Bronchial epithelial cell (primary cell): ENCODE measurements around the gene TNFRSF1A. TPM values are rescaled to one million over a fixed set of nuclear protein-coding genes. Genes with fewer than 3 reads are reported as not detected.
A peak's percentile ranks its signal among the peaks of the same experiment; 100 is the strongest.

Experiments used
- DNase-seq: peaks from one replicate; pipeline ENCODE4 v3.0.0-alpha.2; 2010; ENCODE audit warnings: low read depth
- FAIRE-seq: peaks from 2 replicates; lab custom pipeline; 2011; peaks lifted over from hg19 to GRCh38; lab: Jason Lieb, UNC
- H3K27me3 ChIP-seq: 2 replicates; pipeline ENCODE4 v1.5.1; 2011; ENCODE audit warnings: low read length; ENCODE audit not compliant: control insufficient read depth, insufficient read depth
- H3K36me3 ChIP-seq: 2 replicates; pipeline ENCODE4 v1.5.1; 2011; ENCODE audit warnings: low read length; ENCODE audit not compliant: control insufficient read depth, insufficient read depth
- H3K4me3 ChIP-seq: 2 replicates; pipeline ENCODE4 v1.5.1; 2011; ENCODE audit warnings: mild to moderate bottlenecking, low read depth, low read length, control low read depth
- CTCF ChIP-seq: IDR thresholded peaks from 2 replicates; pipeline ENCODE4 v1.5.1; 2011; ENCODE audit warnings: mild to moderate bottlenecking, moderate library complexity, low read length, control low read depth, inconsistent platforms; ENCODE audit not compliant: insufficient read depth, severe bottlenecking
- total RNA-seq: library from RNA; depleted of rRNA; stranded (reverse); fragments of >200 nt; gene quantifications from 2 replicates; pipeline ENCODE4 v1.2.1, GENCODE V29; 2014

Gene TNFRSF1A
- total RNA-seq, 1 donor from 2014 or later, result 26.9 TPM

GRCh38 chr12:6337958-6338433 is 3.9 kb downstream of the TNFRSF1A start:
- no peak overlapping the region for H3K4me3 ChIP-seq

DNA sequence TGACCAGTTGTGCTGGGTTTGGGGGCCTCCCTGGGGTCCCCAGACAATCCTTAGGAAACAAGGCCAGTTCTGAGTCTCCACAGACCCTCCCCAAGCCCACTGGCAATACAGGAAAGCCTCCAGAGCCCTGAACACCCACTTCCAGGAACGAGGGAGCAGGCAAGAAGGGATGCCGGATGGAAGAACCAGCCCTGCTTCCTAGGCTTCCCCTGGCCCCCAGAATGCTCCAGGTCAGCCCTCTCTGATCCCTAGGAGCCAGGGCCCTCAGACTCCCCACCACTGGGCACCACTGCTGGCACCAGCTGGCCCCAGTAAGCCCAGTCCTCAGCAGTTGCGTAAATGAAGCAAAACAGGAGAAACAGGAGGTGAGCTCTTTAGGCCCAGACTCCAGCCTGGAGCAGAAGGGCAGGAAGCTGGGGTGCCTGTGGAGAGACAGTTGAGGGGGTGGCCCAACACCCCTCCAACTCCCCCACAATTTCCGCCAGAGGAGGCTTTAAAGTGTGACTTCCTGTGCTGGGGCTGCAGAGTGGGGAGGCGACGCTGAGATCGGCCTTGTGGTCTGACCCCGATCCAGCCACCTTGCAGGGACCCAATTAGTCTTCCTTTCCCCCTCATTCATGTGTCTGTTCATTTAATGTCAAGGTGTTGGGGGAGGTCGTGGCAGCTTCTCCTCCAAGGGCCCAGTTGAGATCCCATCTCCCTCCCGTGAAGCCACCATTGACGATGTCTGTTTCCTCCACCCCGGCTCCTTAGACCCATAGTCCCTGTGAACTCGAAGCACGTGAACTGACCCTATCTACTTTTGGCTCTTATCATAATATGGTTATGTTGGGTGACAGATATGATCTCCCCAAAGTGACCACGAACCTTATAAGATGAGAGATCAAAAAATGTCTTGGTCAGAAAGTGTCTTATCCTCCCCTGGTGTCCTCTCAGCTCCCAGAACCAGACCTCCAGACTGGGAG is 4.7 kb downstream of the TNFRSF1A start:
- no peak for TF ChIP-seq CTCF
- no peak for FAIRE-seq
- Histone ChIP-seq H3K27me3 (no peaks in the 10 kb centered on the region), H3K4me3 (peak overlapping the region; percentile 11), H3K36me3 (peaks cover 15% of the 10 kb centered on the region)
- no peak for DNase-seq

More at GRCh38 chr12:6337958-6338433, 3.9 kb downstream of the TNFRSF1A start:
- DNase-seq (no peak), FAIRE-seq (no peak)
- TF ChIP-seq CTCF, result no peak
- Histone ChIP-seq H3K27me3 (no peaks in the 10 kb centered on the region), H3K36me3 (peaks cover 13% of the 10 kb centered on the region)

- FAIRE-seq (peak; percentile 93), DNase-seq (peak; percentile 99)
- Histone ChIP-seq H3K36me3 (peaks cover 20% of the 10 kb centered on the region), H3K27me3 (no peaks in the 10 kb centered on the region), H3K4me3 (peak overlapping the region; percentile 27)
- TF ChIP-seq CTCF, result no peak
Observed at GRCh38 chr12:6336079-6336888, 5.6 kb downstream of the TNFRSF1A start.

GRCh38 chr12:6335451-6336078 is 6.3 kb downstream of the TNFRSF1A start:
- Histone ChIP-seq H3K4me3 (peak overlapping the region; percentile 27), H3K27me3 (no peaks in the 10 kb centered on the region), H3K36me3 (peaks cover 27% of the 10 kb centered on the region)
- peak; percentile 77 for TF ChIP-seq CTCF
- no peak for FAIRE-seq
- DNase-seq, result peak; percentile 82

- Histone ChIP-seq H3K27me3 (no peaks in the 10 kb centered on the region), H3K36me3 (peaks cover 31% of the 10 kb centered on the region), H3K4me3 (peak overlapping the region; percentile 5)
- FAIRE-seq (no peak), DNase-seq (no peak)
- TF ChIP-seq CTCF, result no peak
Observed at GRCh38 chr12:6334940-6335450, 6.9 kb downstream of the TNFRSF1A start.
